ENCODE data around the gene KCNH8.
A peak's percentile ranks its signal among the peaks of the same experiment; 100 is the strongest.

KCNH8 gene

DNA sequence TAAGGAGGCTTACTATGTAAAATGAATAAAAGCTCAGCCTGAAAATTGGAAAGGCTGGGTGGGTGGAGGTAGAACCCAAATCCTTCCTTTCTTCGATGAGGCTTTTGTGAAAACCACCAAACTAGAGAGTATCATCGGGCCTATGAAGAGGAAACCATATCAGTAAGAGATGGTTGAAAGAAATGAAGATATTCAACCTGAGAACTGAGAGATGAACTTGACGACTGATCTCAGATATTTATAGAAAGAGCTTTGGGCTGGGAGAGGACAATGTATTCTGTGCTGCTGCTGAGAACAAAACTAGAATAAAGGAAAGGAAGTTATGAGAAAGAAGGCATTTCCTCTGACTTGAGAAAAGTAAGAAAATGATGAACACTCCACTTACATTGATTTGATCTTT lies 236.6 kb downstream of the KCNH8 start:
- DNase-seq (ENCODE audit: low read depth): no peak
- no peak for TF ChIP-seq CTCF (IDR thresholded peaks at IDR 0.05; ENCODE audit: control insufficient read depth, extremely low read depth, insufficient read depth)
- H3K4me3 ChIP-seq (ENCODE audit: low read depth, low read length): no peak overlapping the region

- no peak for DNase-seq (ENCODE audit: low read depth)
- no peak for TF ChIP-seq CTCF (IDR thresholded peaks at IDR 0.05; ENCODE audit: control insufficient read depth, extremely low read depth, insufficient read depth)
- H3K4me3 ChIP-seq (ENCODE audit: low read depth, low read length): no peak overlapping the region
These were observed 243.8 kb downstream of the KCNH8 start for GRCh38 chr3:19392150-19392549.

DNA sequence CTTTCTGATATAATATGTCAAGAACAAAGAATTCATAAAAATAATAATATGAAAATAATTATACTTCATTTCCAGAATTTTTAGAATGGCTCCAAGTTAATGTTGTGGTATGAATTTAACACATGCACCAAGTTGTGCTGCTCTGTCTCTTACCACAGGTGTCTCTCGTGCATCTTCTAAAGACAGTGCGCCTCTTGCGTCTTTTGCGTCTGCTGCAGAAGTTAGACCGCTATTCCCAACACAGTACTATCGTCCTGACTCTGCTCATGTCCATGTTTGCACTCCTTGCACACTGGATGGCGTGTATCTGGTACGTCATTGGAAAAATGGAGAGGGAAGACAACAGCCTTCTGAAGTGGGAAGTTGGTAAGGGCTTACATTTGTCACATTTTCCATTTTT lies 246.6 kb downstream of the KCNH8 start:
- DNase-seq (ENCODE audit: low read depth): no peak
- no peak overlapping the region for H3K4me3 ChIP-seq (ENCODE audit: low read depth, low read length)
- 0 out of 2 replicates have a peak, but pooled peaks have one; percentile 3 for TF ChIP-seq CTCF (IDR thresholded peaks at IDR 0.05; ENCODE audit: control insufficient read depth, extremely low read depth, insufficient read depth)

- no peak for TF ChIP-seq CTCF (IDR thresholded peaks at IDR 0.05; ENCODE audit: control insufficient read depth, extremely low read depth, insufficient read depth)
- H3K4me3 ChIP-seq (ENCODE audit: low read depth, low read length): no peak overlapping the region
- no peak for DNase-seq (ENCODE audit: low read depth)
These were observed 248.4 kb downstream of the KCNH8 start for GRCh38 chr3:19396726-19397125.

DNA sequence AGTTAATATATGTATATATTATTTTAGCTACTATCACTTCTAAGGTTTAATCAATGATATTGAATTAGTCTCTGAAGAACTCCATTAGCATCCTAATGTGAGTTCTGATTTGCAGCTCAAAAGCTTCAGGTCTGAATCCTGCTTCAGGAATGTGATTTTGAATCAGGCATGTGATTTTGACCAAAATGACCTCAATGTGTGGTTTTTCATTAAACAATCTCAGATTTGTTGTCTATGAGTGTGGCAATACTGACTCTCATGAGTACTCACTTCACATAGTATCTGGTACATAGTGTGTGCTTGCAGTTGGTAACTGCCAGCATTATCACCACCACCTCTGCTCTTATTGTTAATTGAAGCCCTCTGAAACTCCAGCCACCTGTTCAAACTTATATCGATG lies 251.0 kb downstream of the KCNH8 start:
- no peak for DNase-seq (ENCODE audit: low read depth)
- H3K4me3 ChIP-seq (ENCODE audit: low read depth, low read length): no peak overlapping the region
- TF ChIP-seq CTCF (IDR thresholded peaks at IDR 0.05; ENCODE audit: control insufficient read depth, extremely low read depth, insufficient read depth): no peak

GRCh38 chr3:19399836-19400235 lies 251.5 kb downstream of the KCNH8 start:
- no peak for DNase-seq (ENCODE audit: low read depth)
- H3K4me3 ChIP-seq (ENCODE audit: low read depth, low read length): no peak overlapping the region
- no peak for TF ChIP-seq CTCF (IDR thresholded peaks at IDR 0.05; ENCODE audit: control insufficient read depth, extremely low read depth, insufficient read depth)

GRCh38 chr3:19420159-19420558 lies 271.8 kb downstream of the KCNH8 start:
- no peak overlapping the region for H3K4me3 ChIP-seq (ENCODE audit: low read depth, low read length)
- no peak for DNase-seq (ENCODE audit: low read depth)
- no peak for TF ChIP-seq CTCF (IDR thresholded peaks at IDR 0.05; ENCODE audit: control insufficient read depth, extremely low read depth, insufficient read depth)

Data from LNCaP clone FGC (cell line).